Panc1 (cell line): ENCODE measurements around the gene CCDC57.

Experiments
- CTCF ChIP-seq: fragments of 450-650 bp; IDR thresholded peaks from 2 replicates; pipeline ENCODE4 v1.5.1; 2017; ENCODE audit warnings: mild to moderate bottlenecking
- POLR2AphosphoS5 ChIP-seq: IDR thresholded peaks from 2 replicates; pipeline ENCODE4 v1.6.1; 2012; ENCODE audit warnings: mild to moderate bottlenecking, low read depth, low read length, moderate library complexity
- REST ChIP-seq, 2 experiments: IDR thresholded peaks; 2 replicates each; pipeline ENCODE4 v1.6.1; 2011 to 2012; ENCODE audit warnings: low read depth in 2 of 2, control low read depth in 1 of 2, low read length in 1 of 2, mild to moderate bottlenecking in 1 of 2, moderate library complexity in 1 of 2; ENCODE audit not compliant: insufficient read depth in 1 of 2
- SIN3A ChIP-seq: IDR thresholded peaks from 2 replicates; pipeline ENCODE4 v1.6.1; 2012; ENCODE audit warnings: low read depth, mild to moderate bottlenecking, low read length, moderate library complexity, borderline replicate concordance; ENCODE audit not compliant: insufficient read depth

- TF ChIP-seq POLR2AphosphoS5 (no peak), CTCF (no peak), REST (IDR thresholded peaks at IDR 0.05; ENCODE audit: insufficient read depth in 1 of 2, low read depth in 2 of 2, low read length in 1 of 2) (no peak), SIN3A (no peak)
Measured at GRCh38 chr17:82225368-82226029, 12.9 kb upstream of the CCDC57 start.
